GM10266 (cell line): Measurements from ENCODE around the gene HEPN1.

Experiments used
- DNase-seq: peaks from one replicate; pipeline ENCODE4 v3.0.0; 2012; ENCODE audit errors: extremely low spot score
- CTCF ChIP-seq: IDR thresholded peaks from 2 replicates; pipeline ENCODE4 v1.5.1; 2012; ENCODE audit warnings: mild to moderate bottlenecking, low read depth; ENCODE audit not compliant: control insufficient read depth, insufficient read depth; ENCODE audit errors: missing control alignments

The HEPN1 gene

GRCh38 chr11:124918950-124919349 lies at the start of gene HEPN1:
HEPN1 (plus strand) TSS chr11:124919250.
- no peak for TF ChIP-seq CTCF
- no peak for DNase-seq

- DNase-seq = no peak
- no peak for TF ChIP-seq CTCF
Measured at GRCh38 chr11:124869331-124869730, 49.7 kb upstream of the HEPN1 start.

- TF ChIP-seq CTCF = no peak
Measured at GRCh38 chr11:124869856-124870387, 49.1 kb upstream of the HEPN1 start.

GRCh38 chr11:124870430-124870829 lies 48.6 kb upstream of the HEPN1 start:
- no peak for DNase-seq
- no peak for TF ChIP-seq CTCF

More at GRCh38 chr11:124869856-124870387, 49.1 kb upstream of the HEPN1 start:
- no peak for DNase-seq

- DNase-seq = no peak
- no peak for TF ChIP-seq CTCF
Measured at GRCh38 chr11:124872280-124872679, 46.8 kb upstream of the HEPN1 start.

- no peak for TF ChIP-seq CTCF
- DNase-seq = no peak
Measured at GRCh38 chr11:124872741-124873140, 46.3 kb upstream of the HEPN1 start.

- no peak for TF ChIP-seq CTCF
- no peak for DNase-seq
Measured at GRCh38 chr11:124873951-124874350, 45.1 kb upstream of the HEPN1 start.
